GM18907 (cell line): Measurements from ENCODE around the gene PDCL2.

Source experiments
- ATAC-seq: cut with Tn5 transposase; IDR thresholded peaks from one replicate; pipeline ENCODE4 v1.9.1; 2021; ENCODE audit warnings: mild to moderate bottlenecking, moderate library complexity; ENCODE audit not compliant: unreplicated experiment

PDCL2 gene

DNA sequence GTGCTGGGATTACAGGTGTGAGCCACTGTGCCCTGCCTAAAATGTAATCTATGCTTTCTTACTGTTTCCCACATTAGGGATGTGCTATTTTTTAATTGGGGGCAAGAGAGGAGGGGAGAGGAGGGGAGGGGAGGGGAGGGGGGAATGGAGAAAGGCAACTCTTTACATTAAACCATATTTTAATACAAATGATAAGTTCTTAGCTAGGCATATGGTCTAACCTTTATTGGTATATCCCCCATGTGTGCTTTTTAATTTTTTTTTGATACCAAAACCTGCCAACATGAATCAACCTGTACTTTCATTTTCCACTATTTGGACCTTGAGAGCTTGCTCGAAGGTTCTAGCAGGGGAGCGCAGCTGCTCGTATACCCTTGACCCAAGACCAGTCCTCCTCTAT lies 51.8 kb downstream of the PDCL2 start:
- no peak for ATAC-seq

DNA sequence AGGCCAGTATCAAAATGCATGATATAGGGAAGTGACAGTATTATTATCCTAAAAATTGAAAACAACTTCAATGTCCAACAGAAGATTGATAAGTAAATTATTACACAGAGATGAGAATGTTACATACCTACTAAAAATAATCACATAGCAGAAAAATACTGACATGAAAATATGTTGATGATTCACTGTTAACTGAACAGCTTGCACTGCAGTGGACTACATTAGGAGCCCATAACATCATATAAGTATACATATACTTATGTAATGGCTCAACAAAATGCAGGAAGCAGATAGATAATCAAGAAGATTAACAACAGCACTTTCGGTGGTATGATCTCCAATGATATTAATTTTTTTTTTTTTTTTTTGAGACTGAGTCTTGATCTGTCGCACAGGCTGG lies 52.4 kb downstream of the PDCL2 start:
- ATAC-seq: no peak

DNA sequence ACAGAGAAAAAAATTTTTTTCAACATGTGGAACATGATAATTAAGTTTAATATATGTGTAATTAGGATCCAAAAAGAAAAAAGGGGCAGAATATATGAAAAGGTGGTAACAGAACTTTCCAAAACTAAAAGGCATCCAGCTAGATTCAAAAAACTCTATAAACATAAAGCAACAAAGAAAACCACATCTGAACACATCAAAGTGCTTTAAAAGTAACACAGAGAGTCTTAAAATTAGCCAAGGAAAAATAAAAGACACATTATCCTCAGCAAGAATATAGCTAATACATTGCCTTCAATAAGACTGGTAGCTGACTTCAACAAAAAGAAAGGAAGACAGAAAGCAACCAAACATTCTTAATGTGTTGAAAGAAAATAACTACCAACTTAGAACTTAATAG lies 53.5 kb downstream of the PDCL2 start:
- no peak for ATAC-seq

DNA sequence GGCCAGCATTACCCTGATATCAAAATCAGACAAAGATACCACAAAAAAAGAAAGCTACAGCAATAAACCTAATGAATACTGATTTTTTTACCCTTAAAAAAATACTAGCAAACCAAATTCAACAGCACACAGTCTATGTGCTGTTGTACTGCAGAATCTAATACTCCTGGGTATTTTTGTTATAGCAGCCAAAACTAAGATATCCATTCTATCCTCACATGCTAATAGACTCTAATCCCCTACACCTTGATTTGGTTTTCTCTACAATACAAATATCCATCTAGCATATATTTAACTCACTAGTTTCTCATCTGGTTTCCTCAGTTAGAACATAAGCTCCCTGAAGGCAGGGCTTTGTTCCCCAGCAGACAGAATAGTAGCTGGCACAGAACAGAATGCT lies 57.7 kb downstream of the PDCL2 start:
- no peak for ATAC-seq

DNA sequence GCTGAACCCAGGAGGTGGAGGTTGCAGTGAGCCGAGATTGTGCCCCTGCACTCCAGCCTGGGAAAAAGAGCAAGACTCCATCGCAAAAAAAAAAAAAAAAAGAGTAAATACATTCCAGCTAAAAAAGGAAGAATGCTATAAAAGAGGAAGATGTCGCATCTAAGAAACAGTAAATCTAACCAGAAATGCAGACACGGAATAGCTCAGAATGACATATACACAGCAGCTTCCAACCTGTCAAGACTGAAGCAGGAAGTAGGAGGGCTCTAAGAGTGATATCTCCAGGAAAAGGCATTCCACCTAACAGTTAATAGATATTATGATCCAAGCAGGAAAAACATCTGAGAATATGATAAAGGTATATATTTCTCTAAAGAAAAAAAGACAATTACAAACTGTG lies 61.4 kb downstream of the PDCL2 start:
- no peak for ATAC-seq

DNA sequence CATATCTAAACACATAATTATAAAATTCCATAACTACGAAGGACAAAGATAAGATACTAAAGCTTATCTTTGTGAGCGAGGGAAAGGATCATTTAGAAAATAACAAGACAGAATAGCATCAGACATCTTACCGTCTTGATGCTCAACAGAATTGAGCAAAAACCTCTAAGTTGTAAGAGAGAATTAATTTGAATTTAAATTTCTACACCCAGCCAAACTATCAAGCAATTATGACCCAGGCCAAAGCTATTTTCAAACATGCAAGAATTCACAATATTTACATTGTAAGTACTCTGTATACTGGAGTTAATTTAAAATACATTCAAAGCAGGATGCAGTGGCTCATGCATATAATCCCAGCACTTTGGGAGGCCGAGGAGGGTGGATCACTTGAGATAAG lies 61.9 kb downstream of the PDCL2 start:
- ATAC-seq: no peak

DNA sequence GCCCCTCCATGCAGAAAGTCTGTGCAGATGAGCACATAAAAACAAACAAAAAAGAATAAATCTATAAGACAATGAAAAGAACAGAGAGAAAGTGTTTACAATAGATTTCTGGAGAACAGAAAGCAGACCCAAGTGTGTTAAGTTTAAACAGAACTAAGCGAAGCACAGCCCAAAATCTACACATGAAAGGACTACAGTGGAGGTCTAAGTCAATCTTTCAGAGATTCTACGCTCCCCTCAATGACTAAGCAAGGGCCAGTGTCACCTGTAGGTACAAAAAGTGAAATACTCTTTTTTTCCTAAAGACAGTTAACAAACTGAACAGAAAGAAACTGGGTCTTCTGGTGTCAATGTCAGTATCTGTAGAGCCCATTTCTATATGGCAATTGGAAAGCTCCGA lies 63.6 kb downstream of the PDCL2 start:
- no peak for ATAC-seq

DNA sequence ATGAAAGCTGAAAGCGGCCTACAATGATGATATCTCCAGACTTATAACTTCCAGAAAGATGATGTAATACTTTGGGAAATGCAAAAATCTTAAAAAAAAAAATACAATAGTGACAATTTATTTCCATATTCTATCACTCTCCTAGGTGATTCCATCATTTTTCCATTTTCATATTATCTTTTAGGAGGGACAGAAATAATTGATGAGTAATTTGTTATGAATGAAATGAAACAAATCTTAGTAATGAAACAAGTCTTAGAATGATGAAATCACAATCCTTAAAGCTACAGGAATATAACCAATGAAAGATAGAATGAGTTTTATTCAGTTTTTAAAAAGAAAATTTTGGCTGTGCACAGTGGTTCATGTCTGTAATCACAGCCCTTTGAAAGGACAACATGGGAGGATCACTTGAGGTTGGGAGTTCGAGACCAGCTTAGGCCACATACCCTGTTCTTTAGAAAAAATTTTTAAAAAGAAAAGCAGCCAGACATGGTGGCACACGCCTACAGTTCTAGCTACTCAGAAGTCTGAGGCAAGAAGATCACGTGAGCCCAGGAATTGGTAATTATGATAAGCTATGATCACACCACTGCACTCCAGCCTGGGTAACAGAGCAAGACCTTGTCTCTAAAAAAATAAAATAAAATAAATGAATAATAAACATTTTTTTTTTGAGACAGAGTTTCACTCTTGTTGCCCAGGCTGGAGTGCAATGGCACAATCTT lies 67.0 kb downstream of the PDCL2 start:
- ATAC-seq: no peak

DNA sequence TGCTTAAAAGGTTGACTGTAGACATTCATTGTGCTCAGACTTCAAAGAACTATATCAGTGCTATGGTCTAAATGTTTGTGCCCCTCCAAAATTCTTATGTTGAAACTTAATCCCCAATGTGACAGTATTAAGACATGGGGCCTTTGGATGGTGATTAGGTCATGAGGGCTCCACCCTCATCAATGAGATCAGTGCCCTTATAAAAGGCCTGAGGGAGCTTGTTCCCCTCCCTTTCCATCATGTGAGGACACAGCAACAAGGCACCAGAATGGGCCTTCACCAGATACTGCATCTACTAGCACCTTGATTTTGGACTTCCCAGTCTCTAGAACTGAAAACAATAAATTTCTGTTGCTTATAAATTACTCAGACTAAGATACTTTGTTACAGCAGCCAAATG lies 73.6 kb downstream of the PDCL2 start:
- no peak for ATAC-seq

DNA sequence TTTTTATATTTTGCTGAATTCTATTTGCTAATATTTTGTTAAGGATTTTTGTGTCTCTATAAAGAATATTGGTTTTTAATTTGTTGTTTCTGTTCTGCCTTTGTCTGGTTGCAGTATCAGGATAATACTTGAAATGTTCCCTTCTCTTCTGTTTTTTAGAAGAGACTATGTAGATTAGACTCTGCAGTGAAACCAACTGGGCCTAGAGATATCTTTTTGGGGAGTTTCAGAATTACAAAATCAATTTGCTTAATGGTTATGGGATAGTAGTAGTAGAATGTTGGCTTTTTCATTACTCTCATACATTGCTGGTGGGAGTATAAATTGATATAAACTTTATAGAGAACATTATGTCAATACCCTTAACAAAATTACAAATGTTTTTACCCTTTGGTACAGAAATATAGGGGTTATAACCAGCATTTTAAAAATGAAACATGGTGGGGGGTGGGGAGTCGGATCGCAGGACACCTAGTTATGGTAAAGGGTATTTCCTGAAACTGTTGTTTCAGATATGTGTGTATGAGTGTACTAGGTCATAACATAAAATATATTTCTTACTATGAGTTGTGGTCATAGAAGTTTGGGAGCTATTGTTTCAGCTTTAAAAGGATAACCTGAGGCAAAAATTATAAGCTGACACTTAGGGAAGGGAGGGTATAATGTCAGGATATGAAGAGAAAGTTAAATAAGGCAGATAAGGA lies 74.4 kb downstream of the PDCL2 start:
- ATAC-seq: peak; percentile 84

DNA sequence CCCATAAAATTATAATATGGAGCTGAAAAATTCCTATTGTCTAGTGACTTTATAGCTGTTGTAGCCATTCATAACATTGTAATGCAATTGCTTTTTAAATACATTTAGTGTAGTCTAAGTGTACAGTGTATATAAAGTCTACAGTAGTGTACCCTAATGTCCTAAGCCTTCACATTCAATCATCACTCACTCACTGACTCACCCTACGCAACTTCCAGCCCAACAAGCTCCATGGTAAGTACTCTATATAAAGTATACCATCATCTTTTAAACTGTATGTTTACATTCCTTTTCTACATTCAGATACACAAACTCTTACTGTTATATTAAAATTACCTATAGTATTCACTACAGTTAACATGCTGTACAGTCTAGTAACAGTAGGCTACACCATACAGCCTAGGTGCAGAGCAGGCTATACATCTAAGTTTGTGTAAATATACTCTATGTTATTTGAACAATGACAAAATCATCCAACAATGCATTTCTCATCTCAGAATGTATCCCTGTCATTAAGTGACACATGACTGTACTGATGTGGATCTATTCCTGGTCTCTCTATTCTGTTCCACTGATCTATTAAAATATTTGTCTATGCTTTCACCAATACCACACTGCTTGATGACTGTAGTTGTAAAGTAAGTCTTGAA lies 79.0 kb downstream of the PDCL2 start:
- ATAC-seq: no peak

DNA sequence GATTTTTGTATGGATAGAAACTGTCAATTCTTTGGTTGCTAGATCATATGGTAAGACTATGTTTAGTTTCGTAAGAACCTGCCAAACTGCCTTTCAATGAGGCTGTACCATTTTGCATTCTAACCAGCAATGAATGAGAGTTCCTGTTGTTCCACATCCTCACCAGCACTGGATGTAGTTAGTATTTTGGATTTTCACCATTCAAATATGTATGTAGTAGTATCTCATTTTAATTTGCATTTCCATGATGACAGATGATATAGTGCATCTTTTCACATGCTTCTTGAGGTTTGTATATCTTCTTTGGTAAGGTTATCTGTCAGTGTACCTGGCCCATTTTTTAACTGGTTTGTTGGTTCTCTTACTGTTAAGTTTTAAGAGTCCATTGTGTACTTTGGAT lies 80.0 kb downstream of the PDCL2 start:
- ATAC-seq: no peak

DNA sequence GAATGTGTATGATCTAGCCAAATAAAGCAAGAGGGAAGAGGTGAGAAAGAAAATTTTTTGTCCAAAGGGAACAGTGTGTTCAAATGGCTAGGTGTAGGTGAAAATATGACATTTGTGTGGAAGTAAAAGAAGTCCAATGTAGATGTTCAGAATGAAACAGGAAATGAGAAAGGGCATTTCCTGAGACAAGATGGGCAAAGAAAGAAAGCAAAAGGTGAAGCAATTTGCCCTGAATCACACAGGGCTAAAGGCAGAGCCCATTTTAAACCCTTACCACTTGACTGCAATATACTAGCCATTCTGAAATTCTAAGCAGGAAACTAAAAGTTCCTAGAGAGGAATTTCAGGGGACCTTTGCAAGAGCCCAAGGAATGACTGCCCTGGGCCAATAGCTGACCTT lies 81.4 kb downstream of the PDCL2 start:
- ATAC-seq: peak; percentile 58

DNA sequence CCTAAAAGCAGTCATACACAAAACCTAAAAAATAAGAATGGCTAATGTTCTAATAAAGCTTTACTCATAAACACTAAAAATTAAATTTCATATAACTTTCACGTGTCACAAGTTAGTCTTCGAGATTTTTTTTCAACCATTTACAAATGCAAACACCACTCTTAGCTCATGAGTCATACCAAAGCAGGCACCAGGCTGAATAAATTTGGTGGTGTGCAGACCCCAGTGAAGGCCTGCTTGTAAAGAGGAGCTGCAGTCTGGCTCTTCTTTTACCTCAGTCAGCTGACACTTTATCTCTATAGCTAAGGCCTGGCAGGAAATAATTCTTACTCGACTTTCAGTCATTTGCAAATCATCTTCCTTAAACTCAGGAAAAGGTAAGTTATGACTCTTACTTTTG lies 82.8 kb downstream of the PDCL2 start:
- ATAC-seq: no peak

DNA sequence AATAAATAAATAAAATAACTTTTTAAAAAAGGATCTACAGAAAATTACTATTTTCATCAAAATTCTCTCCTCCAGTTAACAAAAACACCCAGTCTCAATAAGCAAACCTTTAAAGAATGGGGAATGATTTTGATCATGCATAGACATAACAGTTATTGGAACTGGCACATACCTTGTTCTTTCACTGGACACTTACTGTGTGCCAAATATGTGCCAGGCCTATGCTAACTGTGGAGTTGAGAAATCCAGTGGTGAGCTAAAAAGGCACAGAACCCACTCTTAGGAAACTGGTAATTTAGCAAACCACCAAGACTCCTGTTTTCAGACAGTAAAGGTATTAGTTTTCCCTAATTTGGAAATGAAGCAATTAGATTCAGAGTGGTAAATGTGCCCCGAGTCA lies 84.4 kb downstream of the PDCL2 start:
- no peak for ATAC-seq
